ENCODE data around the gene TOR2A. TPM values are rescaled to one million over a fixed set of nuclear protein-coding genes. Genes with fewer than 3 reads are reported as not detected.

TOR2A gene
- total and polyA plus RNA-seq, 2 of the 8 experiments (the other 6 are each of a cell fraction or from before 2014, with no cell fraction given): 18.7 to 24.9 TPM

DNA sequence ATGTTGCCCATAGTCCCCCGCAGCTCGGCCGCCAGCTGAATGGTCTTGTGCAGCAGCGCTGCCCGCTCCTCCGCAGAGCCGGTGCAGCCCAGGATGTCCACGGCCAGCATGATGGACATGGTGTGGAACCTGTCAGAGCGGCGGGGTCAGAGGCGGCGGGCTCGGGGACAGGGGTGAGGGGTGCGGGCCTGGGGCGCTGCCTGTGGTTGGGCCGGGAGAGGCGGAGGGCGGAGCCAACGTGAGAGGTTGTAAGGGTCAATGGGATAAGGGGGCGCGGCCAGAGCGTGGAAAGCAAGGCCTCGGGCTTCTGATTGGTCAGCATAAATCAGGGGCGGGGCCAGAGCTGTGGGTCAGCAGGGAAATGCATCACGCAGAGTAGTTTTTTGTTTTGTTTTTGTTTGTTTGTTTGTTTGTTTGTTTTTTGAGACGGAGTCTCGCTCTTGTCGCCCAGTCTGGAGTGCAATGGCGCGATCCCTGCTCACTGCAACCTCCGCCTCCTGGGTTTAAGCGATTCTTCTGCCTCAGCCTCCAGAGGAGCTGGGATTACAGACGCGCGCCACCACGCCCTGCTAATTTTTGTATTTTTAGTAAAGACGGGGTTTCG is 6.8 kb upstream of the TOR2A start (continued):
- TF ChIP-seq SAP30 (IDR thresholded peaks at IDR 0.05; ENCODE audit: insufficient read depth, insufficient replicate concordance, low read length): no peak
- TF ChIP-seq KDM5A (IDR thresholded peaks at IDR 0.05; ENCODE audit: low read length): no peak
- TF ChIP-seq, protein P1, sequence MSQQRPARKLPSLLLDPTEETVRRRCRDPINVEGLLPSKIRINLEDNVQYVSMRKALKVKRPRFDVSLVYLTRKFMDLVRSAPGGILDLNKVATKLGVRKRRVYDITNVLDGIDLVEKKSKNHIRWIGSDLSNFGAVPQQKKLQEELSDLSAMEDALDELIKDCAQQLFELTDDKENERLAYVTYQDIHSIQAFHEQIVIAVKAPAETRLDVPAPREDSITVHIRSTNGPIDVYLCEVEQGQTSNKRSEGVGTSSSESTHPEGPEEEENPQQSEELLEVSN (IDR thresholded peaks at IDR 0.05): no peak
- TF ChIP-seq CHD1 (IDR thresholded peaks at IDR 0.05; ENCODE audit: low read depth, low read length): no peak
- TF ChIP-seq SP1 (IDR thresholded peaks at IDR 0.05; ENCODE audit: low read depth, low read length): peak; percentile 58; the same call in 1 of the 2 replicates
- TF ChIP-seq RBBP5 (IDR thresholded peaks at IDR 0.05; ENCODE audit: borderline replicate concordance, low read depth, low read length): peak; percentile 43; the same call in 1 of the 2 replicates
- TF ChIP-seq EZH2 (IDR thresholded peaks at IDR 0.05; ENCODE audit: low read depth, low read length, severe bottlenecking): no peak
- TF ChIP-seq, protein P2, sequence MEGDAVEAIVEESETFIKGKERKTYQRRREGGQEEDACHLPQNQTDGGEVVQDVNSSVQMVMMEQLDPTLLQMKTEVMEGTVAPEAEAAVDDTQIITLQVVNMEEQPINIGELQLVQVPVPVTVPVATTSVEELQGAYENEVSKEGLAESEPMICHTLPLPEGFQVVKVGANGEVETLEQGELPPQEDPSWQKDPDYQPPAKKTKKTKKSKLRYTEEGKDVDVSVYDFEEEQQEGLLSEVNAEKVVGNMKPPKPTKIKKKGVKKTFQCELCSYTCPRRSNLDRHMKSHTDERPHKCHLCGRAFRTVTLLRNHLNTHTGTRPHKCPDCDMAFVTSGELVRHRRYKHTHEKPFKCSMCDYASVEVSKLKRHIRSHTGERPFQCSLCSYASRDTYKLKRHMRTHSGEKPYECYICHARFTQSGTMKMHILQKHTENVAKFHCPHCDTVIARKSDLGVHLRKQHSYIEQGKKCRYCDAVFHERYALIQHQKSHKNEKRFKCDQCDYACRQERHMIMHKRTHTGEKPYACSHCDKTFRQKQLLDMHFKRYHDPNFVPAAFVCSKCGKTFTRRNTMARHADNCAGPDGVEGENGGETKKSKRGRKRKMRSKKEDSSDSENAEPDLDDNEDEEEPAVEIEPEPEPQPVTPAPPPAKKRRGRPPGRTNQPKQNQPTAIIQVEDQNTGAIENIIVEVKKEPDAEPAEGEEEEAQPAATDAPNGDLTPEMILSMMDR (IDR thresholded peaks at IDR 0.05; ENCODE audit: control extremely low read depth in 1 of 3, insufficient read depth in 1 of 3, low read depth in 1 of 3, low read length in 3 of 3): no peak
- no peak for TF ChIP-seq TCF12 (IDR thresholded peaks at IDR 0.05; ENCODE audit: low read depth, low read length)
- no peak for TF ChIP-seq NANOG (IDR thresholded peaks at IDR 0.05; ENCODE audit: insufficient read depth, low read depth, low read length, poor library complexity, severe bottlenecking)
- peak; percentile 45 for TF ChIP-seq ASH2L (IDR thresholded peaks at IDR 0.05; ENCODE audit: low read length)
- no peak for TF ChIP-seq TAF1 (IDR thresholded peaks at IDR 0.05; ENCODE audit: low read depth, low read length)
